Omental fat pad (tissue), 4 donors: ENCODE measurements around the gene GOLGA3. TPM values are rescaled to one million over a fixed set of nuclear protein-coding genes. Genes with fewer than 3 reads are reported as not detected.
A peak's percentile ranks its signal among the peaks of the same experiment; 100 is the strongest.
"Not testable (repeated sequence)": the region's sequence is repeated elsewhere in the genome, so short reads cannot be mapped to it uniquely, and the experiment has no call there.

ENCODE experiments used
- ATAC-seq: fragments of 150-250 bp; one replicate; pipeline ENCODE4 v1.9.1; 2016; ENCODE audit warnings: mild to moderate bottlenecking, moderate library complexity; ENCODE audit not compliant: low FRiP score
- DNase-seq: peaks from one replicate; pipeline ENCODE4 v3.0.0-alpha.2; 2019; ENCODE audit warnings: low spot score
- total RNA-seq, 4 donors: library from RNA; depleted of rRNA; stranded (reverse); fragments of >200 nt; gene quantifications; one replicate each; pipeline ENCODE4 v1.1.0, GENCODE V29; 2016
- TF ChIP-seq, protein P1 (sequence below), 3 donors: fragments of 450-650 bp; IDR thresholded peaks; one replicate each; pipeline ENCODE4 v1.5.1; 2016 to 2017; ENCODE audit warnings: antibody characterized with exemption in 3 of 3, mild to moderate bottlenecking in 3 of 3, moderate library complexity in 2 of 3

GOLGA3 gene
- total RNA-seq, 4 donors from 2014 or later: 55.0 to 136 (median 72.5) TPM

DNA sequence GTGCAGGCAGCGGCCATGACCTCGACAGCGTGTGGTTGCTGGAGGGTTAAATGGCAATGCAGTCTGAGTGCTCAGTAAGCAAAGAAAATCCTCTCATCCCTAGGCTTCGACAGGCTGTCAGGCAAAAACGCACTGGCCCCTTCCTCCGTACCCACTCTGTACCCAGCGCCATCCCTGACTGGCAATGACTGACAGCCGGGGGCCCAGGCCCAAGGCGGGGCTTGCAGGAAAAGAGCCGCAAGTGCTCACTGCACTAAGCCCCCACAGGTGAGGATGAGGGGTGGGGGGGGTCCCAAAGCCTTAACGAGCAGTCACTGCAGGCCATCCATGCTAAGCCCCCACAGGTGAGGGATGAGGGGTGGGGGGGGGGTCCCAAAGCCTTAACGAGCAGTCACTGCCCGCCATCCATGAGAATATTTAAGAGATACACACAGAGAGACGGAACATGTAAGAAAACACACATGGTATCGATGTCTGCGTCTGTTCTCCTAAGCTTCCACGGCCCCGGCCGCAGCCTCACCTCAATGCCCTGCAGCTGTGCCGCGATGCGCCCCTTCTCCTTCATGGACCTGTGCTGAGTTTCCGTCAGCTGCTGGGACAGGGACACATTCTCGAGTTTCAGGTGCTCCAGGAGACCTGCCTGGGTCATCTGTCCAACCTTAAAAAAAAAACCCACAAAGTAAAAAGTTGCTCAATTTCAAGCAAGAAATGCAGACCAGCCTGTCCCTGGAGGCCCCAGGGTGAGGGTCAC is 30.7 kb downstream of the GOLGA3 start:
- ATAC-seq: no peak
- TF ChIP-seq, protein P1, sequence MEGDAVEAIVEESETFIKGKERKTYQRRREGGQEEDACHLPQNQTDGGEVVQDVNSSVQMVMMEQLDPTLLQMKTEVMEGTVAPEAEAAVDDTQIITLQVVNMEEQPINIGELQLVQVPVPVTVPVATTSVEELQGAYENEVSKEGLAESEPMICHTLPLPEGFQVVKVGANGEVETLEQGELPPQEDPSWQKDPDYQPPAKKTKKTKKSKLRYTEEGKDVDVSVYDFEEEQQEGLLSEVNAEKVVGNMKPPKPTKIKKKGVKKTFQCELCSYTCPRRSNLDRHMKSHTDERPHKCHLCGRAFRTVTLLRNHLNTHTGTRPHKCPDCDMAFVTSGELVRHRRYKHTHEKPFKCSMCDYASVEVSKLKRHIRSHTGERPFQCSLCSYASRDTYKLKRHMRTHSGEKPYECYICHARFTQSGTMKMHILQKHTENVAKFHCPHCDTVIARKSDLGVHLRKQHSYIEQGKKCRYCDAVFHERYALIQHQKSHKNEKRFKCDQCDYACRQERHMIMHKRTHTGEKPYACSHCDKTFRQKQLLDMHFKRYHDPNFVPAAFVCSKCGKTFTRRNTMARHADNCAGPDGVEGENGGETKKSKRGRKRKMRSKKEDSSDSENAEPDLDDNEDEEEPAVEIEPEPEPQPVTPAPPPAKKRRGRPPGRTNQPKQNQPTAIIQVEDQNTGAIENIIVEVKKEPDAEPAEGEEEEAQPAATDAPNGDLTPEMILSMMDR (IDR thresholded peaks at IDR 0.05): no peak
- no peak for DNase-seq

DNA sequence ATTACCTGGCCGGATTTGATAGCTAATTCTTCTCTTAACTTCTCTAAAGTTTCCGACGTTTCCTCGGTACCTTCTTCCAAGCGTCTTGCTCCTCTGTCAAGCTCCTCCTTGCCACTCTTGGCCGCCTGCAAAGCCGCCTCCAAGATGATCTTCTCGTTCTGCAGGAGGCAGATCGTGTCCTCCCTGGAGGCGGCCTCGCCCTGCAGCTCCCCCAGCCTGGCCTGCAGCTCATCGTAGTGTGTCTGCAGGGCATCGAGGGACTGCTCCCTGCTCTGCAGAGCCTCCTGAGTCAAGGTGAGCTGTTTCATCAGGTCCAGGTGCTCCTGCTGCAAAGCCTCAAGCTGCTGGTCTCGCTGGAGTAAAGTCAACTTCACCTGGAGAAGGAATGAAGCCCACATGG is 32.8 kb downstream of the GOLGA3 start:
- TF ChIP-seq, protein P1 (IDR thresholded peaks at IDR 0.05): no peak
- DNase-seq (no peak), ATAC-seq (no peak)

DNA sequence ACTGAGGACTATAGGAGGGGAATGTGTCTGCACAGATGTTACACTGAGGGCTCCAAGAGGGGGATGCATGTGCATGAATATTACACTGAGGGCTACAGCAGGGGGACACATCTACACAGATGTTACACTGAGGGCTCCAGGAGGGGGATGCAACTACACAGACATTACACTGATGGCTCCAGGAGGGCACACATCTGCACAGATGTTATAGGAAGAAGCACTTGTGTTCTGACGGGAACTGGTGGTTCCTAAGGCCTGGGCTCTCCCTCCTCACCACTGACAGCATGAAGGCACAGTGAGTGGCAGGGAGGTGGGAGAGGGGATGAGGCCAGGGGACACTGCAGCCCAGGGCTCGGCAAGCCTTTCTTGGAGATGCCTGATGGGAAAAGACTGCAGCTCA is 36.7 kb downstream of the GOLGA3 start:
- not testable (repeated sequence) for DNase-seq, ATAC-seq

DNA sequence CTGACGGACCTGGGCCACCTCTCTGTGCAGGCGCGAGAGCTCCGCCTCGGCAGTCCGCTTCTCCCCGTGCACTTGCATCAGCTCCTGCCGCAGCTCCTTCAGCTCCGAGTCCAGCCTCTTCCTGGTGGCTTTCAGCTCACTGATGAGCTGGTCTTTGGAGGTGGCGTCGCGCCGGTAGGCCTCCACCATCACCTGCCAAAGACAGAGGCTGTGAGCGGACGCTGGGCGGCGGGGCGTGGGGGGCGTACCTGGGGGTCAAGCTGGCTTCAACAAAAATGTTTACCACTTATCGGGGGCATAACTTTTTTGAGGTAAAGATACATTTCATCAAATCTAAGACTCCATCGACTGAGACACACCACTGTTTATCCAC is 39.6 kb downstream of the GOLGA3 start:
- TF ChIP-seq, protein P1 (IDR thresholded peaks at IDR 0.05): no peak
- ATAC-seq (peak; percentile 16), DNase-seq (no peak)

DNA sequence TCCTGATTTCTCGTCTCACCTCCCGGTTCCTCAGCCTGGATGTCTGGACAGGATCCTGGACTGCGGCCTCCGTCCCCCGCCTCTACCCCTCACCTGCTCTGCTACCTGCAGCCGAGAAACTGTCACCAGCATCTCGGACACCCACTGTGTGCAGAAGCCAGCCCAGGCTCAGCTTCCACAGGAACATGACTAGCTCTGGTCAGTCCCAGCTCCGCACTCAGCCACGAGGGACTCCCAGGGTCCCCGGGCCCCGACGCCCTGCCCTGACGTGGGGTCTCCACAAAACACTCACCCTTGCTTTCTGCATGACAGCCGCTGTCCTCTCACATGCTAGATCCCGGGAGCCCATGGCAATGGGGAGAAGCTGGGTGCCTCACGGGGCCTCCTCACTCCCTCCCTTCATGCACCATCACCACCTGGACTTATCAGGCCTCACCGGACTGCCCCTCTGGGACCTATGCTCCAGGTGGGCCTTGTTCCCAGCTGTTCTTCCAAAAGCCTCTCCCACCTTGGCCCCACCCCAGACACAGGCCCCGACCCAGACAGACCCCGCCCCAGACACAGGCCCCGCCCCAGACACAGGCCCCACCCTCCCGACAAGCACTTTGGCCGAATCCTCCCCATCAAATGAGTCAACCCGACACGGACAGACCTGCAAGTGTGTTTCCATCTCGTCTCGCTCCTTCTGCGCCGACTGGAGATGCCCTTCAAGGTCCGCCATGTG is 40.1 kb downstream of the GOLGA3 start:
- TF ChIP-seq, protein P1 (IDR thresholded peaks at IDR 0.05): no peak
- ATAC-seq: peak; percentile 23
- no peak for DNase-seq

DNA sequence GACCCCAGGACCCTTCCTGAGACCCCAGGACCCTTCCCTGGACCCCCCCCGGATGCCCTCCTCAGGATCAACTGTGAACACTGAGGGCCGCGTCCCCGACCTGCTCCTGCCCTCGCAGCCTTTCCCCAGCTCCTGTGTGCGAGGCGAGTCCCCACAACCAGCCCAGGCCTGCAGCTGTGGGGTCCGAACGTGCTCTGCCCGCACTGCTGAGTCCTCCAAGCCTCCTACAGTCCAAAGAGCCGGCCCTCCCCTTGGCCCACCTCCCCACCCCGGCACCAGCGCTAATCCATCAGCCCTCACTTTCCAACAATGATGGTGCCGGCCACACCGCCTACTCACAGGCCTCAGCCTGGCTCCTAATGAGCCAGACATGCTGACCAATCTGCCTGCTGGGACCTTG is 40.8 kb downstream of the GOLGA3 start:
- ATAC-seq (no peak), DNase-seq (no peak)
- TF ChIP-seq, protein P1 (IDR thresholded peaks at IDR 0.05): no peak

DNA sequence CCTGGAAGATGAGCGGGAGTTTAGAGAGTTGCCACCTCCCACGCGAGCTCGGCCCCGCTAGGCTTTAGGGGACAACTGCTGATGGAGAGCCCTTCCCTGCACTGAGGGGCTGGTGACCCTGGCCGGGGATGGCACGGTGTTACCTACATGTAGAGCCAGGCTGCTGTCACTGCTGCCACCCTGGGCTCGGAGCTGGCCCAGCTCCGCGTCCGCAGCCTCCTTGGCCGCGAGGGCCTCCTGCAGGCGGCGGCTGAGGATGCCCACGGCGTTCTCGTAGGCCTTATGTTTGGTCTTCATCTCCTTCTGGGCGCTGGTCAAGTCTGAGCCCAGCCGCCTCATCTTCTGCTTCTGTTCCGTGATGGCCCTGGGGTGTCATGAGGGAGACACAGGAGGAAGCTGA is 42.5 kb downstream of the GOLGA3 start:
- DNase-seq: no peak
- ATAC-seq: no peak
- TF ChIP-seq, protein P1 (IDR thresholded peaks at IDR 0.05): no peak
